ENCODE results near the gene PARM1.

The PARM1 gene

GRCh38 chr4:75080888-75081287, 148.0 kb downstream of the PARM1 start:
- no peak overlapping the region for H4K8ac ChIP-seq (ENCODE audit: low read depth, low read length)
- H3K4me3 ChIP-seq (ENCODE audit: low read depth, low read length), result no peak overlapping the region
- H3K4ac ChIP-seq (ENCODE audit: low read depth, low read length), result no peak overlapping the region
- H3K79me2 ChIP-seq (ENCODE audit: control insufficient read depth, insufficient read depth, low read length, poor library complexity), result no peaks in the 10 kb centered on the region
- H3K9ac ChIP-seq (ENCODE audit: low read length), result no peak overlapping the region
- H2AFZ ChIP-seq (ENCODE audit: insufficient read depth, low read length, poor library complexity), result no peak overlapping the region
- no peak for DNase-seq
- no peak overlapping the region for H4K91ac ChIP-seq (ENCODE audit: low read depth, low read length)
- H3K4me1 ChIP-seq (ENCODE audit: control insufficient read depth in 1 of 2, insufficient read depth in 2 of 2, low read length in 2 of 2), result no peaks in the 10 kb centered on the region
- no peak overlapping the region for H3K18ac ChIP-seq (ENCODE audit: low read length)
- H3K79me1 ChIP-seq (ENCODE audit: low read length), result no peaks in the 10 kb centered on the region
- no peak overlapping the region for H2BK120ac ChIP-seq (ENCODE audit: insufficient read depth, low read length, poor library complexity)
- no peaks in the 10 kb centered on the region for H3K36me3 ChIP-seq (ENCODE audit: control insufficient read depth in 1 of 2, insufficient read depth in 2 of 2, low read length in 2 of 2)
- no peak overlapping the region for H3K23ac ChIP-seq (ENCODE audit: low read length)
- no peaks in the 10 kb centered on the region for H3K9me3 ChIP-seq (ENCODE audit: insufficient read depth, low read depth, low read length)
- H2BK12ac ChIP-seq (ENCODE audit: low read length), result no peak overlapping the region
- H4K12ac ChIP-seq (ENCODE audit: low read depth, low read length), result no peak overlapping the region
- H3K4me2 ChIP-seq (ENCODE audit: low read length), result no peak overlapping the region
- H3K27ac ChIP-seq (ENCODE audit: low read depth, low read length), result no peak overlapping the region
- WGBS (ENCODE audit: extremely low coverage, insufficient coverage, insufficient read length), result no CpG with 5 or more reads among the region's 2 CpGs
- H2BK5ac ChIP-seq (ENCODE audit: low read depth, low read length, poor library complexity), result no peak overlapping the region
- no peaks in the 10 kb centered on the region for H3K27me3 ChIP-seq (ENCODE audit: insufficient read depth, low read length)
- no peak overlapping the region for H3K14ac ChIP-seq (ENCODE audit: low read length)
- no peak overlapping the region for H2AK5ac ChIP-seq (ENCODE audit: low read length)

GRCh38 chr4:75081561-75081960, 148.6 kb downstream of the PARM1 start:
- Histone ChIP-seq H2BK120ac (ENCODE audit: insufficient read depth, low read length, poor library complexity) (no peak overlapping the region), H3K14ac (ENCODE audit: low read length) (no peak overlapping the region), H2AFZ (ENCODE audit: insufficient read depth, low read length, poor library complexity) (no peak overlapping the region), H3K23ac (ENCODE audit: low read length) (no peak overlapping the region), H3K36me3 (ENCODE audit: control insufficient read depth in 1 of 2, insufficient read depth in 2 of 2, low read length in 2 of 2) (no peaks in the 10 kb centered on the region), H3K27ac (ENCODE audit: low read depth, low read length) (no peak overlapping the region), H2BK5ac (ENCODE audit: low read depth, low read length, poor library complexity) (no peak overlapping the region), H3K79me2 (ENCODE audit: control insufficient read depth, insufficient read depth, low read length, poor library complexity) (no peaks in the 10 kb centered on the region), H4K91ac (ENCODE audit: low read depth, low read length) (no peak overlapping the region), H3K9me3 (ENCODE audit: insufficient read depth, low read depth, low read length) (no peaks in the 10 kb centered on the region), H4K12ac (ENCODE audit: low read depth, low read length) (no peak overlapping the region), H3K27me3 (ENCODE audit: insufficient read depth, low read length) (no peaks in the 10 kb centered on the region), H3K4me1 (ENCODE audit: control insufficient read depth in 1 of 2, insufficient read depth in 2 of 2, low read length in 2 of 2) (no peaks in the 10 kb centered on the region), H3K79me1 (ENCODE audit: low read length) (no peaks in the 10 kb centered on the region), H3K9ac (ENCODE audit: low read length) (no peak overlapping the region), H3K4me2 (ENCODE audit: low read length) (no peak overlapping the region), H2BK12ac (ENCODE audit: low read length) (no peak overlapping the region), H3K18ac (ENCODE audit: low read length) (no peak overlapping the region), H2AK5ac (ENCODE audit: low read length) (no peak overlapping the region), H3K4ac (ENCODE audit: low read depth, low read length) (no peak overlapping the region), H4K8ac (ENCODE audit: low read depth, low read length) (no peak overlapping the region), H3K4me3 (ENCODE audit: low read depth, low read length) (no peak overlapping the region)
- DNase-seq, result no peak
- WGBS (ENCODE audit: extremely low coverage, insufficient coverage, insufficient read length), result no CpG with 5 or more reads among the region's 1 CpG

GRCh38 chr4:75087416-75087815, 154.5 kb downstream of the PARM1 start:
- Histone ChIP-seq H2AFZ (ENCODE audit: insufficient read depth, low read length, poor library complexity) (no peak overlapping the region), H3K36me3 (ENCODE audit: control insufficient read depth in 1 of 2, insufficient read depth in 2 of 2, low read length in 2 of 2) (no peaks in the 10 kb centered on the region), H4K8ac (ENCODE audit: low read depth, low read length) (no peak overlapping the region), H2AK5ac (ENCODE audit: low read length) (no peak overlapping the region), H3K18ac (ENCODE audit: low read length) (no peak overlapping the region), H3K9me3 (ENCODE audit: insufficient read depth, low read depth, low read length) (no peaks in the 10 kb centered on the region), H3K79me2 (ENCODE audit: control insufficient read depth, insufficient read depth, low read length, poor library complexity) (no peaks in the 10 kb centered on the region), H3K27me3 (ENCODE audit: insufficient read depth, low read length) (no peaks in the 10 kb centered on the region), H2BK5ac (ENCODE audit: low read depth, low read length, poor library complexity) (no peak overlapping the region), H4K12ac (ENCODE audit: low read depth, low read length) (no peak overlapping the region), H3K4me1 (ENCODE audit: control insufficient read depth in 1 of 2, insufficient read depth in 2 of 2, low read length in 2 of 2) (no peaks in the 10 kb centered on the region), H3K79me1 (ENCODE audit: low read length) (no peaks in the 10 kb centered on the region), H4K91ac (ENCODE audit: low read depth, low read length) (no peak overlapping the region), H3K4me3 (ENCODE audit: low read depth, low read length) (no peak overlapping the region), H3K4ac (ENCODE audit: low read depth, low read length) (no peak overlapping the region), H2BK120ac (ENCODE audit: insufficient read depth, low read length, poor library complexity) (no peak overlapping the region), H3K27ac (ENCODE audit: low read depth, low read length) (no peak overlapping the region), H3K9ac (ENCODE audit: low read length) (no peak overlapping the region), H3K4me2 (ENCODE audit: low read length) (no peak overlapping the region), H3K23ac (ENCODE audit: low read length) (no peak overlapping the region), H3K14ac (ENCODE audit: low read length) (no peak overlapping the region), H2BK12ac (ENCODE audit: low read length) (no peak overlapping the region)
- no peak for DNase-seq
- WGBS (ENCODE audit: extremely low coverage, insufficient coverage, insufficient read length), result no CpG with 5 or more reads among the region's 1 CpG

- Histone ChIP-seq H2BK5ac (ENCODE audit: low read depth, low read length, poor library complexity) (no peak overlapping the region), H3K18ac (ENCODE audit: low read length) (no peak overlapping the region), H3K36me3 (ENCODE audit: control insufficient read depth in 1 of 2, insufficient read depth in 2 of 2, low read length in 2 of 2) (no peaks in the 10 kb centered on the region), H3K4me2 (ENCODE audit: low read length) (no peak overlapping the region), H3K14ac (ENCODE audit: low read length) (no peak overlapping the region), H3K79me2 (ENCODE audit: control insufficient read depth, insufficient read depth, low read length, poor library complexity) (no peaks in the 10 kb centered on the region), H3K4me1 (ENCODE audit: control insufficient read depth in 1 of 2, insufficient read depth in 2 of 2, low read length in 2 of 2) (no peaks in the 10 kb centered on the region), H2AK5ac (ENCODE audit: low read length) (no peak overlapping the region), H3K27ac (ENCODE audit: low read depth, low read length) (no peak overlapping the region), H2BK12ac (ENCODE audit: low read length) (no peak overlapping the region), H4K12ac (ENCODE audit: low read depth, low read length) (no peak overlapping the region), H3K9me3 (ENCODE audit: insufficient read depth, low read depth, low read length) (no peaks in the 10 kb centered on the region), H3K4ac (ENCODE audit: low read depth, low read length) (no peak overlapping the region), H2BK120ac (ENCODE audit: insufficient read depth, low read length, poor library complexity) (no peak overlapping the region), H2AFZ (ENCODE audit: insufficient read depth, low read length, poor library complexity) (no peak overlapping the region), H3K4me3 (ENCODE audit: low read depth, low read length) (no peak overlapping the region), H3K79me1 (ENCODE audit: low read length) (no peaks in the 10 kb centered on the region), H4K8ac (ENCODE audit: low read depth, low read length) (no peak overlapping the region), H3K27me3 (ENCODE audit: insufficient read depth, low read length) (no peaks in the 10 kb centered on the region), H3K9ac (ENCODE audit: low read length) (no peak overlapping the region), H3K23ac (ENCODE audit: low read length) (no peak overlapping the region), H4K91ac (ENCODE audit: low read depth, low read length) (no peak overlapping the region)
- no CpG with 5 or more reads among the region's 2 CpGs for WGBS (ENCODE audit: extremely low coverage, insufficient coverage, insufficient read length)
- DNase-seq, result no peak
Observed at GRCh38 chr4:75087865-75088264, 154.9 kb downstream of the PARM1 start.
